ENCODE results near the gene ADCY5.

The ADCY5 gene

DNA sequence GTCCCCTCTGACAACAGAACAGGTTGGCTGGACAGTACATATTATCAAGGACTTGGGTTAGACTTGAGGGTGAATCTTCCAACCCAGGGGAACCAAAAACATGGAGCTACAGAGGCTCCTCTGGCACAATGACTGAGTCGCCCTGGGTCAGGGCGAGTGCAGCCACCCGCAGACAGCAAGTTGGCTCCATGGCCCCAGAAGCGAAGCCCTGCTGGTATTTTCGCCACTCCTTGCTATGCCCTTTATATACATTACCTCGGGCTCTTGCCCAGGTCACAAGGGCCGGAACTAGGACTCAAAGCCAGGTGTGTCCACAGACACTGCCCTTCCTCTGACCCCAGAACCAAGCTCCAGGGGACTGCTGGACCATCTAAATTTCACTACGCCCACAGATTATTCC, 64.6 kb downstream of the ADCY5 start:
- no peak for DNase-seq

DNA sequence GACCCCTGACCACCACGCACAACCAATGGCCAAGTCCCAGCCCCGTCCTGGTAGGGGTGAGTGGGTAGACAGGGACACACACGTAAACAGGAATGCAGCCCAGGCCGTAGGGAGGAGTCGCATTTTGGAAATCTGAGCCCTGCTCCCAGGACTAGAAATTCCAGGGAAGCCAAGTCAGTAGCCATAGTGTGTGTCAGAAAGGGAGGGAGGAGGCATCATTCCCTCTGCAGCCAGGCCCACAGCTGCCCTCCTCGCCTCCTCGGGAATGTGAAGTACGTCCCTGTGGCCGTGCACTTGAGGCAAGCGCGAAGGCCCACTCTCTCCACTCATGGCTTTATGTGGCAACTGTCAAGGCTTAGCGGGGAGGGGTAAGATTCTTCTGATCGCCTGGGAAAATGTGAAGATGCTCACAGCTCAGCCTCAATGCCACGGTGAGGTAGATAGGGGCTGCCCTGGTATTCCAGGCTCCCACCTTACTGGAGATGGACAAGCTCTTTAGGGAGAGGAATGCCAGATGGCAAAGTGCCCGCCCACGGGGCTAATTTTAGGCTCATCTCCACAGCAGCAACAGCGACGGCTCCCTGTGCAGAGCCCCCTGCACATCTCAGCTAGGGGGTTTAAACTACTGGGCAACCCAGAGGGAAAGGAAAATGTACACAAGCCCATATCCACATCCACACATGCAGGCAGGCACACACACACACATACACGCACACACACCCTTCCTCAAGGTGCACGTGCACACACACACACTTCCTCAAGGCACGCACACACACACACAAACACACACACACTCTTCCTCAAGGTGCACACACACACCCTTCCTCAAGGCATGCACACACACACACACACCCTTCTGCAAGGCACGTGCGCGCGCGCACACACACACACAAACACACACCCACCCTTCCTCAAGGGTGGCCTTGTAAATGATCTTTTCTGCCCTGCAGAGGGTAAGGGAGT, 65.5 kb downstream of the ADCY5 start:
- no peak for DNase-seq

DNA sequence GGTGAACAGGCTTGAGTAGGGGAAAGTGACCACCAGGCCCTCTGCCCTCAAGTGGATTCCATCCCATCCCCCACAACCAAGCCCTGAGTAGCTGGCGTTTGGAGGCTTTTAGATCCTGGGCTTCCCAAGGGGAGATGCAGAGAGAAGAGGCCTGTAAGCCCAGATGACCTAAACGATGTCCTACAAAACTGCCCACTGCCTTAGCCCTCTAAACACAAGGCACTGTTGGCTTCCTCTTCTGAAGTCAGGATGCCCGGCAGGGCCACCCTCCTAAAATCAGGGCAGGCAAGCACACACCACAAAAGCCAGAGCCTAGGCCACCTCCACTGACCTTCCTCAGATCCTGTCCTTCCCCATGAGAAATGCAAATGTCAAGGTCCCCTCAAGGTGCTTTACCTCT, 68.6 kb downstream of the ADCY5 start:
- DNase-seq, result no peak

DNA sequence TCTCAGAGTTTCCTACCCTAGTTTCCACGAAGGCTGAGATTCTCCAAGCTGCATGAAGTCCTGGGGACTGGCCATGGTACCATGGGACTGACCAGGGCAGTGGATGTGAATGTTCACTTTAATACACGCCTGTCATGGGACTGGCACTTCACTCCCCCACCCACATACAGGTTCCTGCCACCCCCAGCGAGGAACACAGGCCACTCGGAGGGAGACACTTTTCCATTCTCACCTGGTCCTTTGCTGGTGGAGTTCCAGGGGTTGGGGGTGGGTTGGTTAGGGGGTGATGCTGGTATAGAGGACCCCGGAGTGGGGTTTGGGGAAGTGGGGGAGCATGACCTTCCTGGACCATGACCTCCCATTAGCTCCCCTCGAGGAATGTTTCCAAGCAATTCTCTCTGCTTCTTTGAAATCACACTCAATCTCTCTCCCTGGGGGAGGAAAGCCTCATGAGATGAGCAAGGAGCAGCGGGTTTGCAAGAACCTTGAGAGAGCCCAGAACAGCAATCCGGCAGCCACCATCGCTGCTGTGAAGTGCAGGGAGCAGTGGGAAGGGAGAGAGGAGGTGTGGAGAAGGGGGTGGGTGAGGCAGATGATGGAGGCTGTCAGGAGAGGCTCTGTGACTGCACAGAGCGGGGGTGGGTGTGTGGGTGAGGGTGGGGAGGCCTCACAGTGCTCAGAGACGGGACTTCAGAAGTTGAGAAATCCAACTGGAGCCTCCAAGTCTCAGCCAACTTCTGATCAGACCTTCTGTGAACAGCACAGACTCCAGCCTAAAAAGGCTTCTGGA, 69.7 kb downstream of the ADCY5 start:
- DNase-seq, result no peak

DNA sequence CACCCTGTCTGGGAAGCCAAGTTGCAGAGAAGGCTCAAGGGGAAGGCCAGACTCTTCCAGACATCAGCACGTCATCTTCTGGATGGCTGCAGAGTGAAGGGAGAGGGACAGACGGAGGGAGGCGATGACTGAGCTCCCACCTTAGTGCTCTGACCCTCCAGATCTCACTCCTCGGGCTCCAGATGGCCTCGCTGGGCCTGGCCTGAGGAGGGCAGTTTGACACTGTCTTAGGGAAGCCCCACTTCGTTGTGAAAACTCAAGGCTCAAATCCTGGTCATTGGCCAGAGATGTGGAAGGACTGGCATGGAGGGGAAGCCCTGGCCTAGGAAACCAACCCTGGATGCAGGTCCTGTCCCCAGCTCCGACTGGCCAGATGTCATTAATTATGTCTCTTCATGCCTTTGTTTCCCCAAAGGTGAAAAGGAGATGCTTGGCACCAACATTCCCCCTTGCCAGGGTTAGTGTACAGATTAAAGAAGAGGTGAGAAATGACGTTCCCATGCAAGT, 70.4 kb downstream of the ADCY5 start:
- no peak for DNase-seq

DNA sequence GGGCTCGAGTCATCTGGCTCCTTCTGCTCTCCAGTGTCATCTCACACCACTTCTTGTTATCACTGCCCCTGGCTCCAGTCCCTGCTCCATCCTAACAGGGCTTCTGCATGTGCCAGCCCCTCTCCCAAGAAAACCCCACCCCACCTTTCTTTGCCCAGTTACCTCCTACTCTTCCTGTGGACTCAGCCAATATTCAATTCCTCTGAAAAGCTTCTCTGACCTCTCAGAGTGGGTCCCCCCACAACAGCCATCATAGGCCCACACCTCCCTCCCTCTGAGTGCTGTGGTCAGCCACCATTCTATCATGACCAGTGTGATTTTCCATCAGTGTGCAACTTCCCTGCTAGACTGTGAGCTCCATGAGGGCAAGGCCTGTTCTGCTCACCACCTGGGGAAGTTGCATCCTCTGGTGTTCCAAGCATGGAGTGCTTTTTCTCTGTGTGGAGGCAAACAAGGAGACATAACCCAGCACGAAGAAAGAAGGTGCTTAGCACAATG, 71.6 kb downstream of the ADCY5 start:
- no peak for DNase-seq

DNA sequence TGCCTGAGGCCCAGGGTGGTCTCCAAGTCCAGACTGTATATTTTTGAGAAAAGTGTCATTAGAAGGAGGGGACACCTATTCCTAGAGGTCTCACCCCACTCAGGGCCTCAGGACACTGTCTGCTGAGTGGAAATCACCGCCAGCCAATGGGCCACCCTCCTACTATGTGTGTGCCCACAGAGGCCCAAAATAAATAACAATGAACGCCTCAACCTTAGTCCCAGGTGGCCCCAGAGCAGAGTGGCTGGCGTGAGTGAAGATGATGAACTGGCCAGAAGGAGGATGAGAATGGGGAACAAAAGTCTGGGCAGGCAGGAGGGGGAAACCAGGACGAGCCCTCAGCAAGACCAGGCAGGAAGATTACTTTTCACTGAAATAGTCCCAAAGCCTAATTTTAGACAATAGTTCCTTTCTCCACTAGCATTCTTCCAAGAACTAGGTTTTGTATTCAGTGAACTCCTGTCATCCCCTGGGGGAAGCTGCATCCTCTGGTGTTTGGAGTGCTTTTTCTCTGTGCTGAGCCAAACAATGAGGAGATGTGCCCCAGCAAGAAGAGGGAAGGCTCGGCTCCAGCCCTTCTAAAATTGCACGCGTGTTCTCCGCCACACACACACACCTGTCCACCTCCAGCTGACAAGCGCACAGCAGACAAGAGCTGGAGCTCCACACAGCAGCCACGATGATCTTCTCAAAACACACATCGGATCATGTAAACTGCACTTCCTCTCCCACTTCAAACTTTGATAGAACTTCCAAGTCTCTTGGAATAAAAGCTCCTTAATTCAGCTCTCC, 72.2 kb downstream of the ADCY5 start:
- DNase-seq, result no peak

DNA sequence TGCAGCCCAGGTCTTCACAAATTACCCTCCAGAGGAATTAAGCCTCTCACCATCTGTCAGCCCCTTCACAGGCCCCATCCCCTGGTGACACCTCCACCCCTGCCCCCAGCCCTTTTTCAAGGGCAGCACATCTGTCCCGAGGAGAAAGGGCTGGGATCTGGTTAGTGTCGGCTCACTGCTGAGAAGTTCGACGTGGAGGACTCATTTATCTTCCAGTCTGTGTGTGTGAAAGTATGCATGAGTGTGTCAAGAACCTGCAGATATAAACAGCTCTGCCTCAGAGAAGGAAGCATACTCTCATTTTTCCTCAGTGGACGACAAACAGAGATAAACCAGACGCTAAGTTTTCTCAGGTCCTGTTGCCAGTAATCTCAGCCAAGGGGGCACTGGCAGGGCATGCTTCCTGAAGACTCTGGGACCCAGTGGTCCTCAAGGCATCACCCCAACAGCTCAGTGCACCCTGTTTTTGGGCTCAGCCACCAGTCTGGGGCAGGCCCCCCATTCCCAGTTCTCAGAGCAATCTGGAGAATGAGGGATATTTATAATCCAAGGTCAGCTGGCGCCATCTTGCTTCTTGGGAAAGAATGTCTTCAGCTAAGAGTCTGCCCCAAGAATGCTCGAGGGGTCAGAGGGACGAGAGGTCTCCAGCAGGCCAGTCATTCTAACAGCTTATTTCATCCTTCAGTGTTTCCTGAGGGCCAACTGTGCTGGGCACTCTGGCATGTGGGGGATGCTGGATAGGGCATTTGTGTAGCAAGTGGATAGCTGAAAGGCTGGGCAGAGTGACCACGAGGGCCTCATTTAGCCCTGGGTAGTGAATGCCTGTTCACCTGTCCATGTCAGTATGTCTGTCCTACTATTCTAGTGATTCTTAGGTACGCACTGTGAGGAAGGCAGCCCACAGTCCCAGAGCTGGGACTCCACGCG, 73.6 kb downstream of the ADCY5 start:
- no peak for DNase-seq

DNA sequence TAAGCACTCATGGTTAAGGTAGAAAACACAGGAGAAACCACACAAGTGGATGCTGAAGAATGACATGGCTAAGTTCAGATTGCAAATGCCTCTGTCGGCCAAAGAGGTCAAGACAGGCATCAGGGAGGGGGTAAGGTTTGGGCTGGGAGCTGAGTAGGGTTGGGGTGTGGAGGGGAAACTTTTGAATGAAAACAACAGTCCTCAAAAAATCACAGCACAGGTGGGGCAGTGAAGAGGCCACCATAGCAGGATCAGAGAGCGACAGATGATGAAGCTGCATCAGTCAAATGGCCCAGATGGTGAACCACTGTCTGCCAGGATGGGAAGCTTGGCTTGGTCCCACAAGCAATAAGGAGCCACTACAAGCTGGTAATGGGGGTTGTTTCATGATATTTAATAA, 74.9 kb downstream of the ADCY5 start:
- DNase-seq, result no peak

DNA sequence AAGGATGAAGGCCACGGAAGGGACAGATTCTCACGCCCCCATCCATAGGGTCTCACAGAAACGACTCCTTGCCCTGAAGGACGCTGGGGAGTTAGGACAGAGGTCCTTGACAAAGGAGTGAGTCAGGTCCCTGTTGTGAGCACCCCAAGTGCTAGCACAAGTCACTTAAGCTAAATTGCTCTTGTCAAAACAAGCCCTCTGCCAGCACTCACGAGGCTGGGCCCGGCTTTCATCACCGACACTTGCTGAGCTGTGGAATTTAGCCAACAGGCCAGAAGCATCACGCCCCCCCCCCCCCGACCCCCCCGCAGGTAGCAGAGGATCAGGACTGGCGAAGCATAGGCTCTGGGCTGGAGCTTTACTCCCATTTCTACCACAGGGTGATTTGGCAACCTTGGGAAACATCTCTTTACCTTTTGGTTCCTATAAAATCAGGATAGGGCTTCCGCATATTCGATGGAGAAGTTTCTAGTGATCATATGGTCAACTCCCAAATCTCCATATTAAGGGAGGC, 75.4 kb downstream of the ADCY5 start:
- DNase-seq, result no peak

DNA sequence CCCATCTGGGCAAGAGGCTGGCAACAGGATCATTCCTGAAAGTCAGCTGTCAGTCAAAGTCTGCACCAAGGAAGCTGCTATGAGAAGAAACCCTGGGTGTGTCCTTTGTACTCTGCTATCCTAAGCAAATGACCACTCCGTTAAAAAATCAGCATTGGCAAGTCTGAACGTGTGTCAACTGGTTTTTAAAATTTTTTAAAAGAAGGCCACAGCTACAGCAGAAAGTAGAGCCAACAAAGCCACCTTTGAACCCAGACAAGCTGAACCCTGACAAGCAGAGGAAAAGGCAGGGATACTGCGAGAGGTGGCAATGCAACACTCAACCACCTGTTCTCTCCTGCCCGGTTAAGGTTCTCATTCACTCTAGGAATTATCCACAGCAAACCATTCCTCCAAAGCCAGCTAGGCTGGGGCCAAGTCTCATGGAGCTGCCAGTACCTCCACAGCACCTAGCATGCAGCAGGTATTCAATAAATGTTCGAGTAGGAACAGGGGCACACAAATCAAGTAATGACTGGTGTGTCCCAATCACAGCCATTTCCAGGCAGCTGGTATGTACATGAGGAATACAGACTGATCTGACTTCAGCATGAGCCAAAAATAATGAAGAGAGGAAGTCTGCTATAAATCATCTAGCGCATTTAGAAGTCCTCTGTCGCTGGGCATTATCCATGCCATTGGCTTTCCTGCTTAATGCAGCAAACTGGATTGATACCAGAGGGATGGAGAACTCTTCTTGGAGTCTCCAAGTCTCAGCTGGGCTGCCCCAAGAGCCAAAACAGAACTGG, 76.0 kb downstream of the ADCY5 start:
- DNase-seq, result no peak

DNA sequence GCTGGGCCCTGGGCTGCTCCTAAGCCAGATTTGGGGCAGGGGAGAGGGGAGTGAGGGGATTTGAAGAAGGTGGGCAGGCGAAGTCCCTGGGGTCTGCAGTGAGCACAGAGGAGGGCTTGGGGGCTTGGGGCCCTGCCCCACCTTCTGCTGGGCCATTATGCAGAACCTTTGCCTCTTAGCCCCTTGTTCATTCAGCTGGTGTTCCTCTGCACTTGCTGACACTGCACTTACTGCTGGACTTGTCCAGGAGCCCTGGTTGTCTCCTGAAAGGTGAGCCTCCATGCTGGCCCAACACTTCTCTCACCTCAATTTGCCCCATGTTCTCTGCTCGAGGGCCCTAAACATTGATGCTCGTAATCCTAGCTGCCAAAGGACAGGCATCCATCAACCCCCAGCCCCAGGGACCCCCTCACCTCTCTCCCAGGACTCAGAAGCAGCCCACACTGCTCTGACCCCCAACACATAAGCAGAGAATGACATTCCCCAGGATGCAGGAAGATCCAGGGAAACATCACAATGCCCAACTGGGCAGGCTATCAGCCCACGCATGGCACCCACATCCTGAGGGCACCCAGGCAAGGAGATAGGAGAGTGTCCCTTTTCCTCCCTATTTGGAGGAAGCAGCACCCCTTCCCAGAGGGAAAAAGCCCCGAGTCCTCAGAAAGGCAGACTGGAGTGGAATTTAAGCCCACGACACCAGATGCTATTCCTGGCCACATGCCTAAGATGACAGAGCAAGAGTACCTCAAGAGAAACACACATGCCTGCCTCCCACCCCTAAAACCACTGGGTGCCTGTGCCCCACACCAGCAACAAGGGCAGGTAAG, 76.8 kb downstream of the ADCY5 start:
- no peak for DNase-seq

DNA sequence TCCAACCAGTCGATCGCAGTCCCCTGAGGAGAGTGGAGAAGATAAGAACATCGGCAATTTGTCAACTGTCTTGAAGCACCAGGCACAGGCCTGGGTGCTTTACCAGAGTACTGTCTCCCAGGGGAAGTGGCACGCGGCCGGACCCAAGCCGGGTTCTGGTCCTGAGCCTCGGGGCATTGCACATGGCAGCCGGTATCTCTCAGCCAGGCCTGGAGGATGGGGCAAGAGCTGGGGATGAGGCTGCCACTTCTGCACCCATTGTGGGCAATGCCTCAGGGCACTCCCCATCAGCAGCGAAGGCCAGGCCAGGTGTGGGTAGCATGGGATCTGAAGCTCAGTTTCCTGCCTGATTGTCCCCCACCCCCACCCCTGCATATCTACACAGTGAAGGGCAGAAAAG, 77.5 kb downstream of the ADCY5 start:
- no peak for DNase-seq

DNA sequence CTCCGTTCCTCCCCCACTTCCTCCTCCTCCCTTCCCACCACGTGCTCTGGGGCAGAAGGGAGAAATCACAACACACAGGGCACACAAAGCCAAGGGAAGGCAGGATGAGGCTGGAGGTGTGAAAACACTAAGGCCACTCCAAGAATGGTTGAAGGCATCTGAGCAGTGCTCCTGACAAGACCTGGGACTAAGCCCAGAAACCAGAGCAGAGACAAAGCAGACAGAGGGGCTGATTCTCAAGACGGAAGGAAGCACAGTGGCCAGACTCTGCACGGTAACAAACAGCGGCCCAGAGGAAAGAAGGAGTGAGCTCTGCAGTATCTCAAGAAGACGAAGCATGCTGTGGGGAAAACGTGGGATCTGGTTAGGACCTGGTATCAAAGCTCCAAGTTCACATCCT, 78.1 kb downstream of the ADCY5 start:
- no peak for DNase-seq

DNA sequence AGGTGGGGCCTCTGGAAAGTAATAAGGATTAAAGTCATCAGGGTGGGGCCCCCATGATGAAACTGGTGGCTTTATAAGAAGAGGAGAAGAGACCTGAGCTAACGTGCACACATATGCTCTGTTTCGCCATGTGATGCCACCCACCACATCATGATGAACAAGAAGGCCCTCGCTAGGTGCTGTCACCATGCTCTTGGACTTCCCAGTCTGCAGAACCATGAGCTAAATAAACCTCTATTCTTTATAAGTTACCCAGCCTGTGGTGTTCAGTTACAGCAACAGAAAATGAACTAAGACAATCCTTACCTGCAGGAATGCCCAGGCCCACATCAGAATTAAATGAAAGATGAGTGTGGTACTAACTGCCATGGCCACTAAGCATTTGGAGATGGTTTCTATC, 79.8 kb downstream of the ADCY5 start:
- DNase-seq, result no peak

DNA sequence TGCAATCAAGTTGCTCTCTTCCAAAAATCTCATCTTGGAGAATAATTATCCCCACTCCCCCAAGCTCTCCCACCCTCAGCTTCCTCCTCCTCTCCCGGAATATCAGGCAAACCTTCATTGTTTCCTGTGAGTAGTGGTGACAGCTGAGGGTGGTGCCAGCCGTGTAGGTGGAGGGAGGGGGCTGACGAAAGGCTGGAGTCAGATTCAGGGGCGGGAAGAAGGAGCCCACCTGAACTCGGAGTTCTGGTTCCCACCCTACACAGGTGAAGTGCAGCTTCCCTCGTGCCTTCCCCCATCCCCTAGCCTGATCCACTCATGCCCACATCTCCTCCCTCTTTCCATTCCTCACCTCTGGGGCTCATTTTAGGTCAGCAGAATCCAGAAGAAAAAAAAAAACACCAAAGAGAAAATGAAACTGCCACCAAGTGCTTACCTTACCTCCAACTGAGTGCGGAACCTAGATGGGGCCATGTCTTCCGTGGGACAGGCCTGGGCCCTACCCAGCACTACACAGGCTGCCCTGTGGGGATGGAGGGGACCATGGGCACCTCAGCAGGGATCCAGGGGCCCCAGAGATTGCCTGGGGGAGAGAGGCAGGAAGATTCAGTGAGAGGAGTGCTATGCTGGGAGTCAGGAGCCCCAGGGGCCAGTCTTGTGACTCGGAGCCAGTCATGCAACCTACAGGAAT, 81.3 kb downstream of the ADCY5 start:
- no peak for DNase-seq

DNA sequence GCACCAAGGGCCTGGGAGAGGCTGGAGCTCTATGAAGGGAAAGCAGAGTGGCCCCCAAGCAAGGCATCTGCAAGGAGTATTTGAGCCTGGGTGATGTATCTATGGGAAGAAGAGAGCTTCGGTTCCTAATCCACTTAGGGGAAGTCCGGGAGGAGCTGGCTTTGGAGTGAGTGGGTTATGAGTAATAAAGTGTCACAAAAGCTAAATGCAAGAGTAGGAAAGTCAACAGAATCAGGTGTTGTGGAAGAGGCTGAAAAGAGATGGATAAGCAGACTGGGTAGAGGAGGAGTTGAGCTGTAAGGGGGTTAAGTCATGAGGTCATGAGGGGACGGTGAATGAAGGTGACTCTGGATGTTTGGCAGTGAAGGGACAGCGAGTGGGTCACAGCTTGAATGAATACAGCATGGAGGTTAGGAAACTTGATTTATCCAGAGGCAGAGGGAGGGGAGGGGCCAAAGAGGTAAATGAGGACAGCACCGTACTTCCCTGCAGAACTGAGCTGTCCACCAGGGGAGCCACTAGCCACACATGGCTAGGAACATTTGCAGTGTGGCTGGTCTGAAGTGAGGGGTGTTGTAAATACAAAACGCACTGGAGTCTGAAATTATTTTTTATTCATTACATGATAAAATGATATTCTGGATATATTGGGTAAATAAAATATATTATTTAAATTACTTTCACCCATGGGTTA, 83.3 kb downstream of the ADCY5 start:
- no peak for DNase-seq

DNA sequence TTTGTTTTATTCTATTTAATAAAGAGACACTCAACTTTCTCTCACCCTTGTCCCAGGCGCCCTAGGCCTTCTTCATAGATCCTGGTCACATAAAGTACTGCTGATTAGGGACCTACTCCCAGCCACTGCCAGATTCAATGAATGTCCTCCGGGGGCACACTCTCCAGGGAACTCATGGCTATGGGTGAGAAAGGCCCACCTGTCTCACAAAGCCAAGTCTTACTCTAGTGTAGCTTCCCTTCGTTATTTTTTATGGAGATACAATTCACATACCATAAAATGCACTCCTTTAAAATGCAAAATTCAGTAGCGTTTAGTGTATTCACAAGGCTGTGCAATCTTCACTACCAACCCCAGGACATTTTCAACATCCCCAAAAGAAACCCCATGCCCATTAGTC, 87.8 kb downstream of the ADCY5 start:
- no peak for DNase-seq

Data from activated CD4-positive, alpha-beta T cell treated with anti-CD3 and anti-CD28 coated beads, Interleukin-2, Interleukin-6, amounts not matched to agents 100 ng/mL and 50 ng/mL, durations not matched to agents 16 hours and 8 hours (primary cell).